HEK293T (cell line): ENCODE results near the gene VPS35L.

Source experiments
- CTCF ChIA-PET: fragments of 350-600 bp; formaldehyde crosslinking; extraction: SDS; loops from one replicate; lab custom pipeline; 2021; ENCODE audit warnings: antibody characterized with exemption, inconsistent platforms; lab: Yijun Ruan, JAX
- POLR2A ChIA-PET: fragments of 350-600 bp; formaldehyde crosslinking; extraction: SDS; loops from one replicate; lab custom pipeline; 2020; ENCODE audit warnings: antibody characterized with exemption, inconsistent platforms; lab: Yijun Ruan, JAX
- DNase-seq: peaks from one replicate; pipeline ENCODE4 v3.0.0; 2012; ENCODE audit warnings: mixed read lengths; ENCODE audit errors: extremely low spot score
- ARNT ChIP-seq: fragments of 450-650 bp; IDR thresholded peaks from 2 replicates; pipeline ENCODE4 v1.6.1; 2017; ENCODE audit warnings: mild to moderate bottlenecking
- BHLHE40 ChIP-seq: fragments of 450-650 bp; IDR thresholded peaks from 2 replicates; pipeline ENCODE4 v1.6.1; 2016; ENCODE audit warnings: mild to moderate bottlenecking, moderate library complexity, borderline replicate concordance
- CTBP1 ChIP-seq: fragments of 450-650 bp; IDR thresholded peaks from 2 replicates; pipeline ENCODE4 v1.6.1; 2016; ENCODE audit warnings: borderline replicate concordance
- ELF4 ChIP-seq: fragments of 450-650 bp; IDR thresholded peaks from 2 replicates; pipeline ENCODE4 v1.6.1; 2017; ENCODE audit warnings: antibody characterized with exemption
- FOXA1 ChIP-seq: fragments of 450-650 bp; IDR thresholded peaks from 2 replicates; pipeline ENCODE4 v1.6.1; 2016; ENCODE audit warnings: mild to moderate bottlenecking
- FOXK2 ChIP-seq: fragments of 450-650 bp; IDR thresholded peaks from 2 replicates; pipeline ENCODE4 v1.6.1; 2016; ENCODE audit warnings: mild to moderate bottlenecking
- FOXM1 ChIP-seq: fragments of 450-650 bp; IDR thresholded peaks from 2 replicates; pipeline ENCODE4 v1.6.1; 2017; ENCODE audit warnings: mild to moderate bottlenecking, borderline replicate concordance
- HDGF ChIP-seq: fragments of 450-650 bp; IDR thresholded peaks from 2 replicates; pipeline ENCODE4 v1.6.1; 2017; ENCODE audit warnings: antibody characterized with exemption, borderline replicate concordance
- L3MBTL2 ChIP-seq: fragments of 450-650 bp; conservative IDR thresholded peaks from 2 replicates; pipeline ENCODE4 v1.6.1; 2016; ENCODE audit warnings: mild to moderate bottlenecking
- LEF1 ChIP-seq: fragments of 450-650 bp; IDR thresholded peaks from 2 replicates; pipeline ENCODE4 v1.6.1; 2017; ENCODE audit warnings: mild to moderate bottlenecking, borderline replicate concordance
- NFRKB ChIP-seq: fragments of 450-650 bp; IDR thresholded peaks from 2 replicates; pipeline ENCODE4 v1.6.1; 2016; ENCODE audit warnings: mild to moderate bottlenecking, moderate library complexity
- PKNOX1 ChIP-seq: fragments of 450-650 bp; IDR thresholded peaks from 2 replicates; pipeline ENCODE4 v1.6.1; 2016
- SP1 ChIP-seq: fragments of 450-650 bp; IDR thresholded peaks from 2 replicates; pipeline ENCODE4 v1.6.1; 2017
- SUZ12 ChIP-seq: fragments of 450-650 bp; IDR thresholded peaks from 2 replicates; pipeline ENCODE4 v1.6.1; 2016; ENCODE audit warnings: mild to moderate bottlenecking
- TARDBP ChIP-seq: fragments of 450-650 bp; IDR thresholded peaks from 2 replicates; pipeline ENCODE4 v1.6.1; 2016
- ZNF384 ChIP-seq: fragments of 450-650 bp; IDR thresholded peaks from 2 replicates; pipeline ENCODE4 v1.6.1; 2016

The VPS35L gene

GRCh38 chr16:19717741-19718623 lies 162.5 kb downstream of the VPS35L start, which contains the start of the genes IQCK and KNOP1:
Gene IQCK (plus strand): TSS chr16:19718271. CDS start chr16:19718307, 36 bp downstream.
Gene KNOP1 (minus strand): TSS chr16:19718227. CDS start chr16:19715035, 3,192 bp downstream.
- CTCF ChIA-PET, result interaction anchor here (0.7 kb wide), 1 partner anchor 169 kb away, joined by 3 read pairs; no protein-coding TSS in a partner anchor
- DNase-seq, result peak; percentile 93
- POLR2A ChIA-PET, result interaction anchor here (0.6 to 2.6 kb wide), 4 partner anchors 12 to 166 kb away, joined by 3 to 6 read pairs (median 3); partner anchors contain the start of gene GPRC5B
- TF ChIP-seq CTBP1 (no peak), ELF4 (peak; percentile 83), L3MBTL2 (peak; percentile 65)

- TF ChIP-seq CTBP1 (no peak), TARDBP (no peak), FOXM1 (no peak)
- ChIA-PET POLR2A (interaction anchor here (0.6 to 2.6 kb wide), 3 partner anchors 13 to 166 kb away, joined by 3 to 6 read pairs (median 3); partner anchors contain the start of gene GPRC5B), CTCF (no interaction called here)
- no peak for DNase-seq
These were observed 163.1 kb downstream of the VPS35L start for GRCh38 chr16:19718624-19718965.

GRCh38 chr16:19722269-19722952 lies 166.9 kb downstream of the VPS35L start:
- DNase-seq, result no peak
- no peak for TF ChIP-seq ARNT
- no peak for TF ChIP-seq FOXM1
- TF ChIP-seq L3MBTL2, result no peak
- no peak for TF ChIP-seq HDGF
- no peak for TF ChIP-seq TARDBP
- ChIA-PET POLR2A (interaction anchor here (1.2 kb wide), 1 partner anchor 162 kb away, joined by 3 read pairs; the partner anchor contains the start of gene GPRC5B), CTCF (interaction anchor here (0.6 kb wide), 1 partner anchor 163 kb away, joined by 3 read pairs; no protein-coding TSS in a partner anchor)

GRCh38 chr16:19722981-19723380 lies 167.5 kb downstream of the VPS35L start:
- TF ChIP-seq FOXA1, result no peak
- no peak for TF ChIP-seq NFRKB
- TF ChIP-seq CTBP1, result no peak
- TF ChIP-seq L3MBTL2, result no peak
- no peak for TF ChIP-seq SP1
- no peak for TF ChIP-seq BHLHE40
- no peak for TF ChIP-seq PKNOX1
- no peak for TF ChIP-seq SUZ12
- no peak for TF ChIP-seq FOXK2
- TF ChIP-seq ZNF384, result no peak
- TF ChIP-seq LEF1, result no peak
- no peak for TF ChIP-seq ARNT
- TF ChIP-seq ELF4, result no peak
- TF ChIP-seq HDGF, result no peak
- no peak for TF ChIP-seq FOXM1
- no peak for TF ChIP-seq TARDBP
- ChIA-PET CTCF (interaction anchor here (0.6 kb wide), 1 partner anchor 163 kb away, joined by 3 read pairs; no protein-coding TSS in a partner anchor), POLR2A (interaction anchor here (1.2 kb wide), 1 partner anchor 162 kb away, joined by 3 read pairs; the partner anchor contains the start of gene GPRC5B)
- no peak for DNase-seq

- CTCF ChIA-PET, result interaction anchor here (1.0 kb wide), 1 partner anchor 9 kb away, joined by 3 read pairs; no protein-coding TSS in a partner anchor
- no peak for TF ChIP-seq LEF1
- TF ChIP-seq FOXM1, result no peak
- TF ChIP-seq FOXK2, result no peak
- TF ChIP-seq FOXA1, result no peak
- no peak for TF ChIP-seq ELF4
- TF ChIP-seq ARNT, result no peak
- POLR2A ChIA-PET, result no interaction called here
- no peak for DNase-seq
These were observed 173.1 kb downstream of the VPS35L start for GRCh38 chr16:19728636-19728965.

- CTCF ChIA-PET, result no interaction called here
These were observed 178.0 kb downstream of the VPS35L start for GRCh38 chr16:19733551-19733950.

More at GRCh38 chr16:19733551-19733950, 178.0 kb downstream of the VPS35L start:
- POLR2A ChIA-PET, result no interaction called here
- TF ChIP-seq L3MBTL2, result no peak
- no peak for TF ChIP-seq FOXM1
- no peak for TF ChIP-seq SP1
- no peak for TF ChIP-seq PKNOX1
- no peak for TF ChIP-seq BHLHE40
- TF ChIP-seq ZNF384, result no peak
- no peak for DNase-seq
